Cardiac septum (tissue), 1 donor: ENCODE results near the gene GALNT17. TPM values are rescaled to one million over a fixed set of nuclear protein-coding genes. Genes with fewer than 3 reads are reported as not detected.

ENCODE experiments used
- DNase-seq: peaks from one replicate; pipeline ENCODE4 v3.0.0-alpha.2; 2020; ENCODE audit warnings: low spot score
- intact Hi-C: fragments of 100-400 bp; cut with DNase I; formaldehyde crosslinking; loops from one replicate; pipeline ENCODE4 v1.14.0; 2022
- total RNA-seq: library from RNA; stranded (reverse); fragmentation: NEBNext Ultra II Directional; extraction: Animal tissue kit (Norgen Biotek cat#: 25700); gene quantifications from one replicate; pipeline ENCODE4 v1.2.1, GENCODE V29; 2021
- donor health status: DM: no; HTN: no; CAD: no.

The GALNT17 gene
- total RNA-seq, 1 donor from 2014 or later = 60.6 TPM

- intact Hi-C loops = loop anchor here (10.0 kb wide), 1 partner anchor 56 kb away; no protein-coding TSS in a partner anchor
- DNase-seq = no peak
Observed at GRCh38 chr7:71668572-71668971, 536.6 kb downstream of the GALNT17 start.

GRCh38 chr7:71679480-71679879 lies 547.5 kb downstream of the GALNT17 start:
- intact Hi-C loops = no loop called here
- peak; percentile 17 for DNase-seq

GRCh38 chr7:71682181-71682580 lies 550.2 kb downstream of the GALNT17 start:
- no peak for DNase-seq
- intact Hi-C loops = no loop called here

GRCh38 chr7:71682841-71683781 lies 551.2 kb downstream of the GALNT17 start:
- no peak for DNase-seq
- intact Hi-C loops = no loop called here

- intact Hi-C loops = no loop called here
- DNase-seq = no peak
Observed at GRCh38 chr7:71687286-71687685, 555.3 kb downstream of the GALNT17 start.

- DNase-seq = no peak
- intact Hi-C loops = no loop called here
Observed at GRCh38 chr7:71687831-71688599, 556.1 kb downstream of the GALNT17 start.

GRCh38 chr7:71691538-71691937 lies 559.6 kb downstream of the GALNT17 start:
- DNase-seq = no peak
- intact Hi-C loops = no loop called here

- DNase-seq = no peak
- intact Hi-C loops = no loop called here
Observed at GRCh38 chr7:71694665-71695064, 562.7 kb downstream of the GALNT17 start.

- intact Hi-C loops = no loop called here
- no peak for DNase-seq
Observed at GRCh38 chr7:71695186-71695585, 563.2 kb downstream of the GALNT17 start.

- intact Hi-C loops = no loop called here
- no peak for DNase-seq
Observed at GRCh38 chr7:71696511-71696910, 564.6 kb downstream of the GALNT17 start.

- DNase-seq = no peak
- intact Hi-C loops = no loop called here
Observed at GRCh38 chr7:71697400-71697799, 565.5 kb downstream of the GALNT17 start.

GRCh38 chr7:71705217-71705616 lies 573.3 kb downstream of the GALNT17 start:
- intact Hi-C loops = no loop called here
- DNase-seq = no peak

GRCh38 chr7:71705901-71706596 lies 574.1 kb downstream of the GALNT17 start:
- intact Hi-C loops = no loop called here
- DNase-seq = no peak

- no peak for DNase-seq
- intact Hi-C loops = no loop called here
Observed at GRCh38 chr7:71706597-71706975, 574.6 kb downstream of the GALNT17 start.

GRCh38 chr7:71707041-71707440 lies 575.1 kb downstream of the GALNT17 start:
- no peak for DNase-seq
- intact Hi-C loops = no loop called here

- intact Hi-C loops = no loop called here
- no peak for DNase-seq
Observed at GRCh38 chr7:71708710-71709109, 576.8 kb downstream of the GALNT17 start.

GRCh38 chr7:71710442-71710841 lies 578.5 kb downstream of the GALNT17 start:
- no peak for DNase-seq
- intact Hi-C loops = no loop called here

GRCh38 chr7:71712653-71713180 lies 580.8 kb downstream of the GALNT17 start:
- intact Hi-C loops = no loop called here
- DNase-seq = no peak

- DNase-seq = no peak
- intact Hi-C loops = no loop called here
Observed at GRCh38 chr7:71716690-71717089, 584.7 kb downstream of the GALNT17 start.

- no peak for DNase-seq
- intact Hi-C loops = no loop called here
Observed at GRCh38 chr7:71718563-71718962, 586.6 kb downstream of the GALNT17 start.
